ENCODE data around the gene CDH19. TPM values are rescaled to one million over a fixed set of nuclear protein-coding genes. Genes with fewer than 3 reads are reported as not detected.

CDH19 gene
- 0.15 TPM for polyA plus RNA-seq (2013, experiment 1 of 2)
- 0.13 TPM for polyA plus RNA-seq (2013, experiment 2 of 2)

GRCh38 chr18:66603941-66604627, at the start of gene CDH19:
CDH19 (minus strand) TSS chr18:66604090; CDS start chr18:66572204, 31,886 bp downstream.
- WGBS: 83% methylated on average over 8 of the region's 9 CpGs
- H3K4me3 ChIP-seq (ENCODE audit: low read length): no peak within 1 kb of the TSS
- H3K4me1 ChIP-seq (ENCODE audit: insufficient read depth, low read length): no peaks in the 10 kb centered on the region
- H3K9me3 ChIP-seq (ENCODE audit: insufficient read depth, low read depth, low read length): no peaks in the 10 kb centered on the region
- no peak within 1 kb of the TSS for H3K9ac ChIP-seq (ENCODE audit: low read depth, low read length)
- no peaks in the 10 kb centered on the region for H3K27me3 ChIP-seq (ENCODE audit: insufficient read depth, low read length)
- no peak within 1 kb of the TSS for H3K27ac ChIP-seq (ENCODE audit: low read depth, low read length)
- H3K36me3 ChIP-seq (ENCODE audit: insufficient read depth, low read length): no peaks in the 10 kb centered on the region

GRCh38 chr18:66647671-66648070, 43.8 kb upstream of the CDH19 start:
- H3K4me1 ChIP-seq (ENCODE audit: insufficient read depth, low read length): peaks cover 17% of the 10 kb centered on the region
- H3K27me3 ChIP-seq (ENCODE audit: insufficient read depth, low read length): no peaks in the 10 kb centered on the region
- no peak overlapping the region for H3K27ac ChIP-seq (ENCODE audit: low read depth, low read length)
- no peak overlapping the region for H3K9ac ChIP-seq (ENCODE audit: low read depth, low read length)
- no peaks in the 10 kb centered on the region for H3K9me3 ChIP-seq (ENCODE audit: insufficient read depth, low read depth, low read length)
- no CpG with 5 or more reads among the region's 1 CpG for WGBS
- no peaks in the 10 kb centered on the region for H3K36me3 ChIP-seq (ENCODE audit: insufficient read depth, low read length)
- H3K4me3 ChIP-seq (ENCODE audit: low read length): no peak overlapping the region

GRCh38 chr18:66646609-66647008, 42.7 kb upstream of the CDH19 start:
- no peaks in the 10 kb centered on the region for H3K27me3 ChIP-seq (ENCODE audit: insufficient read depth, low read length)
- WGBS: 93% methylated on average over 2 of the region's 2 CpGs
- no peaks in the 10 kb centered on the region for H3K36me3 ChIP-seq (ENCODE audit: insufficient read depth, low read length)
- peaks cover 17% of the 10 kb centered on the region for H3K4me1 ChIP-seq (ENCODE audit: insufficient read depth, low read length)
- no peak overlapping the region for H3K4me3 ChIP-seq (ENCODE audit: low read length)
- H3K27ac ChIP-seq (ENCODE audit: low read depth, low read length): no peak overlapping the region
- no peaks in the 10 kb centered on the region for H3K9me3 ChIP-seq (ENCODE audit: insufficient read depth, low read depth, low read length)
- H3K9ac ChIP-seq (ENCODE audit: low read depth, low read length): no peak overlapping the region

- no CpG with 5 or more reads among the region's 1 CpG for WGBS
- H3K4me3 ChIP-seq (ENCODE audit: low read length): no peak overlapping the region
Observed at GRCh38 chr18:66645983-66646382, 42.1 kb upstream of the CDH19 start.

GRCh38 chr18:66641056-66641455, 37.2 kb upstream of the CDH19 start:
- H3K27me3 ChIP-seq (ENCODE audit: insufficient read depth, low read length): no peaks in the 10 kb centered on the region
- H3K9me3 ChIP-seq (ENCODE audit: insufficient read depth, low read depth, low read length): no peaks in the 10 kb centered on the region
- no peak overlapping the region for H3K4me3 ChIP-seq (ENCODE audit: low read length)
- H3K36me3 ChIP-seq (ENCODE audit: insufficient read depth, low read length): no peaks in the 10 kb centered on the region
- WGBS: 89% methylated on average over 1 of the region's 4 CpGs
- no peak overlapping the region for H3K27ac ChIP-seq (ENCODE audit: low read depth, low read length)
- peaks cover 10% of the 10 kb centered on the region; the same call in 1 of the 2 replicates for H3K4me1 ChIP-seq (ENCODE audit: insufficient read depth, low read length)
- no peak overlapping the region for H3K9ac ChIP-seq (ENCODE audit: low read depth, low read length)

More at GRCh38 chr18:66645983-66646382, 42.1 kb upstream of the CDH19 start:
- H3K36me3 ChIP-seq (ENCODE audit: insufficient read depth, low read length): no peaks in the 10 kb centered on the region
- H3K9ac ChIP-seq (ENCODE audit: low read depth, low read length): no peak overlapping the region
- H3K27ac ChIP-seq (ENCODE audit: low read depth, low read length): no peak overlapping the region
- H3K27me3 ChIP-seq (ENCODE audit: insufficient read depth, low read length): no peaks in the 10 kb centered on the region
- peaks cover 17% of the 10 kb centered on the region for H3K4me1 ChIP-seq (ENCODE audit: insufficient read depth, low read length)
- no peaks in the 10 kb centered on the region for H3K9me3 ChIP-seq (ENCODE audit: insufficient read depth, low read depth, low read length)

GRCh38 chr18:66640431-66640830, 36.5 kb upstream of the CDH19 start:
- no peak overlapping the region for H3K27ac ChIP-seq (ENCODE audit: low read depth, low read length)
- no peak overlapping the region for H3K9ac ChIP-seq (ENCODE audit: low read depth, low read length)

GRCh38 chr18:66638856-66639629, 35.2 kb upstream of the CDH19 start:
- 64% methylated on average over 3 of the region's 5 CpGs for WGBS
- Histone ChIP-seq H3K4me3 (ENCODE audit: low read length) (no peak overlapping the region), H3K9ac (ENCODE audit: low read depth, low read length) (no peak overlapping the region), H3K36me3 (ENCODE audit: insufficient read depth, low read length) (no peaks in the 10 kb centered on the region), H3K27me3 (ENCODE audit: insufficient read depth, low read length) (no peaks in the 10 kb centered on the region), H3K4me1 (ENCODE audit: insufficient read depth, low read length) (no peaks in the 10 kb centered on the region; the same call in 1 of the 2 replicates), H3K27ac (ENCODE audit: low read depth, low read length) (no peak overlapping the region), H3K9me3 (ENCODE audit: insufficient read depth, low read depth, low read length) (no peaks in the 10 kb centered on the region)

More at GRCh38 chr18:66640431-66640830, 36.5 kb upstream of the CDH19 start:
- 84% methylated on average over 4 of the region's 4 CpGs for WGBS
- Histone ChIP-seq H3K4me1 (ENCODE audit: insufficient read depth, low read length) (peaks cover 3% of the 10 kb centered on the region; the same call in 1 of the 2 replicates), H3K36me3 (ENCODE audit: insufficient read depth, low read length) (no peaks in the 10 kb centered on the region), H3K9me3 (ENCODE audit: insufficient read depth, low read depth, low read length) (no peaks in the 10 kb centered on the region), H3K27me3 (ENCODE audit: insufficient read depth, low read length) (no peaks in the 10 kb centered on the region), H3K4me3 (ENCODE audit: low read length) (no peak overlapping the region)

GRCh38 chr18:66635342-66635741, 31.5 kb upstream of the CDH19 start:
- H3K27me3 ChIP-seq (ENCODE audit: insufficient read depth, low read length): no peaks in the 10 kb centered on the region
- no peaks in the 10 kb centered on the region for H3K4me1 ChIP-seq (ENCODE audit: insufficient read depth, low read length)
- H3K4me3 ChIP-seq (ENCODE audit: low read length): no peak overlapping the region
- no peak overlapping the region for H3K9ac ChIP-seq (ENCODE audit: low read depth, low read length)
- no peaks in the 10 kb centered on the region for H3K9me3 ChIP-seq (ENCODE audit: insufficient read depth, low read depth, low read length)
- H3K36me3 ChIP-seq (ENCODE audit: insufficient read depth, low read length): no peaks in the 10 kb centered on the region
- H3K27ac ChIP-seq (ENCODE audit: low read depth, low read length): no peak overlapping the region

GRCh38 chr18:66632756-66633155, 28.9 kb upstream of the CDH19 start:
- WGBS: 91% methylated on average over 1 of the region's 1 CpG
- Histone ChIP-seq H3K27ac (ENCODE audit: low read depth, low read length) (no peak overlapping the region), H3K27me3 (ENCODE audit: insufficient read depth, low read length) (no peaks in the 10 kb centered on the region), H3K9me3 (ENCODE audit: insufficient read depth, low read depth, low read length) (no peaks in the 10 kb centered on the region), H3K4me1 (ENCODE audit: insufficient read depth, low read length) (no peaks in the 10 kb centered on the region), H3K4me3 (ENCODE audit: low read length) (no peak overlapping the region), H3K36me3 (ENCODE audit: insufficient read depth, low read length) (no peaks in the 10 kb centered on the region), H3K9ac (ENCODE audit: low read depth, low read length) (no peak overlapping the region)

GRCh38 chr18:66630831-66631230, 26.9 kb upstream of the CDH19 start:
- no peaks in the 10 kb centered on the region for H3K4me1 ChIP-seq (ENCODE audit: insufficient read depth, low read length)
- H3K9ac ChIP-seq (ENCODE audit: low read depth, low read length): no peak overlapping the region
- no peak overlapping the region for H3K4me3 ChIP-seq (ENCODE audit: low read length)
- 89% methylated on average over 1 of the region's 1 CpG for WGBS
- H3K27me3 ChIP-seq (ENCODE audit: insufficient read depth, low read length): no peaks in the 10 kb centered on the region
- no peak overlapping the region for H3K27ac ChIP-seq (ENCODE audit: low read depth, low read length)
- no peaks in the 10 kb centered on the region for H3K9me3 ChIP-seq (ENCODE audit: insufficient read depth, low read depth, low read length)
- no peaks in the 10 kb centered on the region for H3K36me3 ChIP-seq (ENCODE audit: insufficient read depth, low read length)

GRCh38 chr18:66623821-66624220, 19.9 kb upstream of the CDH19 start:
- Histone ChIP-seq H3K27me3 (ENCODE audit: insufficient read depth, low read length) (no peaks in the 10 kb centered on the region), H3K9ac (ENCODE audit: low read depth, low read length) (no peak overlapping the region), H3K9me3 (ENCODE audit: insufficient read depth, low read depth, low read length) (no peaks in the 10 kb centered on the region), H3K4me1 (ENCODE audit: insufficient read depth, low read length) (peaks cover 17% of the 10 kb centered on the region), H3K4me3 (ENCODE audit: low read length) (no peak overlapping the region), H3K36me3 (ENCODE audit: insufficient read depth, low read length) (no peaks in the 10 kb centered on the region), H3K27ac (ENCODE audit: low read depth, low read length) (no peak overlapping the region)
- WGBS: no CpG with 5 or more reads among the region's 1 CpG
